Left lung (tissue), 10 donors: ENCODE measurements around the gene UBQLN3. TPM values are rescaled to one million over a fixed set of nuclear protein-coding genes. Genes with fewer than 3 reads are reported as not detected.

ENCODE experiments used
- ATAC-seq: fragments of 200-7000 bp; cut with Tn5 transposase; one replicate; pipeline ENCODE4 v1.9.1; 2020; ENCODE audit warnings: moderate library complexity
- DNase-seq, 4 donors: peaks; one replicate each; pipeline ENCODE4 v3.0.0-alpha.2; 2013 to 2020
- H3K27ac ChIP-seq, 2 donors: fragments of 200-600 bp; sonication (generic) in 1 of 2; one replicate each; pipeline versions ENCODE4 v1.5.0 to v1.8.0; 2020 to 2021
- H3K27me3 ChIP-seq, 2 donors: fragments of 200-600 bp; sonication (generic) in 1 of 2; one replicate each; pipeline versions ENCODE4 v1.5.0 to v1.8.0; 2020 to 2021
- H3K36me3 ChIP-seq, 2 donors: fragments of 200-600 bp; sonication (generic) in 1 of 2; one replicate each; pipeline versions ENCODE4 v1.5.0 to v1.8.0; 2020 to 2021
- H3K4me1 ChIP-seq, 2 donors: fragments of 200-600 bp; one replicate each; pipeline ENCODE4 v1.8.0; 2021
- H3K4me3 ChIP-seq, 2 donors: fragments of 200-600 bp; sonication (generic) in 1 of 2; one replicate each; pipeline versions ENCODE4 v1.5.0 to v1.8.0; 2020 to 2021; ENCODE audit warnings: mild to moderate bottlenecking in 1 of 2
- H3K9me3 ChIP-seq, 2 donors: fragments of 200-600 bp; sonication (generic) in 1 of 2; one replicate each; pipeline versions ENCODE4 v1.5.0 to v1.8.0; 2020 to 2021
- intact Hi-C, 2 donors: fragments of 100-400 bp; cut with DNase I; formaldehyde crosslinking; loops; one replicate each; pipeline versions ENCODE4 v1.11.2 to v1.14.2; 2022
- polyA plus RNA-seq, 6 donors: library from polyadenylated mRNA; unstranded; fragments of 120-200 nt; gene quantifications; one replicate each; pipeline ENCODE4 v1.2.1, GENCODE V29; 2013; ENCODE audit not compliant: insufficient read length in 6 of 6
- total RNA-seq, 2 donors: library from RNA; stranded (reverse); fragmentation: NEBNext Ultra II Directional; extraction: Animal tissue kit (Norgen Biotek cat#: 25700); gene quantifications; one replicate each; pipeline ENCODE4 v1.2.1, GENCODE V29; 2021
- TF ChIP-seq, protein P1 (sequence below), 2 donors: fragments of 200-600 bp; sonication (generic) in 1 of 2; IDR thresholded peaks; one replicate each; pipeline versions ENCODE4 v1.5.0 to v1.8.0; 2021; ENCODE audit warnings: antibody characterized with exemption in 2 of 2
- donor health status: DM: no; HTN: yes; CAD: no.
- donor health status: DM: no; HTN: no; CAD: no.

The UBQLN3 gene
- total and polyA plus RNA-seq, 8 donors, result 0.06 to 0.37 (median 0.23) TPM; not detected in 5

DNA sequence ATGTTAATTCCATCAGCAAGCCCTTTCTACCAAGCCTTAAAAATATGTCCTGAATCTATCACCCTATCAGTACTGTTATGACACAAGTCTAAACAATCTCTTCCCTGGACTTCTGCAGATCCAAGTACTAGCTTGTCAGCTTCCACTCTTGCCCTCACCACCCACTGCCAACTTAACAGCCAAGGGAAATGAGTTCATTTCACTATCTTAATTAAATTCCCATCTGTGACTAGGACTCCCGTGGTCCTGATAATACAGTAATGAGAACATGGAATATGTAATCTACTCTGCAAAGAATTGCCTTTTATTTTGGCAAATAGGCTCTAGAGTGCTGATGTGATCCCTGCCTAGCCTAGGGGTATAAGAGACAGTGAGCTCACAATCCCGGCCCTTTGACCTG is 10.1 kb downstream of the UBQLN3 start:
- DNase-seq (no peak), ATAC-seq (no peak)
- Histone ChIP-seq H3K27ac (no peak overlapping the region), H3K9me3 (no peaks in the 10 kb centered on the region), H3K27me3 (no peaks in the 10 kb centered on the region), H3K4me1 (no peaks in the 10 kb centered on the region), H3K36me3 (no peaks in the 10 kb centered on the region), H3K4me3 (no peak overlapping the region)
- intact Hi-C loops, result no loop called here
- TF ChIP-seq, protein P1, sequence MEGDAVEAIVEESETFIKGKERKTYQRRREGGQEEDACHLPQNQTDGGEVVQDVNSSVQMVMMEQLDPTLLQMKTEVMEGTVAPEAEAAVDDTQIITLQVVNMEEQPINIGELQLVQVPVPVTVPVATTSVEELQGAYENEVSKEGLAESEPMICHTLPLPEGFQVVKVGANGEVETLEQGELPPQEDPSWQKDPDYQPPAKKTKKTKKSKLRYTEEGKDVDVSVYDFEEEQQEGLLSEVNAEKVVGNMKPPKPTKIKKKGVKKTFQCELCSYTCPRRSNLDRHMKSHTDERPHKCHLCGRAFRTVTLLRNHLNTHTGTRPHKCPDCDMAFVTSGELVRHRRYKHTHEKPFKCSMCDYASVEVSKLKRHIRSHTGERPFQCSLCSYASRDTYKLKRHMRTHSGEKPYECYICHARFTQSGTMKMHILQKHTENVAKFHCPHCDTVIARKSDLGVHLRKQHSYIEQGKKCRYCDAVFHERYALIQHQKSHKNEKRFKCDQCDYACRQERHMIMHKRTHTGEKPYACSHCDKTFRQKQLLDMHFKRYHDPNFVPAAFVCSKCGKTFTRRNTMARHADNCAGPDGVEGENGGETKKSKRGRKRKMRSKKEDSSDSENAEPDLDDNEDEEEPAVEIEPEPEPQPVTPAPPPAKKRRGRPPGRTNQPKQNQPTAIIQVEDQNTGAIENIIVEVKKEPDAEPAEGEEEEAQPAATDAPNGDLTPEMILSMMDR (IDR thresholded peaks at IDR 0.05), result no peak

DNA sequence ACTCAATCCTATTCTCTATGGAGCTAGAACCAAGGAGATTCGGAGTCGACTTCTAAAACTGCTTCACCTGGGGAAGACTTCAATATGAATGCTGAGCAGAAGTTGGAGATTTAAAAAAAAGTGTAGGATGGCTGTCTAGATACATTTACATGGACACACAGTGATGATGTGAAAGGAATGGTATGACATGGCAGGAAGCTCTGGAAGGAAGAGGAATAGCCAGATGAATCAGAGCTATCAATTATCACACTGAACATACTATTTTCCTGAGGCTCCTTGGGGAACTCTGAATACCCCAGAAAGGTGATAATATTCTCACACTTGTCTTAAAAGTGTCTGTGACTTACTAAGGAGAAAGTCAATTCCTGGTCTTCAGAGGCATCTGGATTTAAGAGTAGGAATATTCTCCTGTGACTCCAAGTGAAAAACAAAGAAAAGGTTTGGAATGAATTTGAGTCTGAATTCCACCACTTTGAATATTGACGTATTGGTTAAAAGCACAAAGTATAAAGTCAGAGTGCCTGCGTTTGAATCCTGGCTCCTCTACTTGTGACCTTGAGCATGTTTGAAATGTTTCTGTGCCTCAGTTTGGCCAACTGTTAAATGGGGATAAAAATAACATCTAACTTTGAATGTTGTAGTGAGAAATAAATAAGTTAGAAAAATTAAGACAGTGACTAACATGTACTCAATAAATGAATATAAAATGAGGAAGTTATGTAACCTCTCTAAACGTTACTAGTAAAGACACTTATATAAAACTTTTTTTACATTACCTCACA is 20.0 kb downstream of the UBQLN3 start:
- DNase-seq, result no peak
- no peaks in the 10 kb centered on the region for H3K9me3 ChIP-seq
- no peak overlapping the region for H3K4me3 ChIP-seq
- H3K36me3 ChIP-seq, result no peaks in the 10 kb centered on the region
- H3K27ac ChIP-seq, result no peak overlapping the region
- H3K27me3 ChIP-seq, result no peaks in the 10 kb centered on the region
- ATAC-seq, result no peak
- TF ChIP-seq, protein P1 (IDR thresholded peaks at IDR 0.05), result no peak
- intact Hi-C loops, result no loop called here
- no peaks in the 10 kb centered on the region for H3K4me1 ChIP-seq

DNA sequence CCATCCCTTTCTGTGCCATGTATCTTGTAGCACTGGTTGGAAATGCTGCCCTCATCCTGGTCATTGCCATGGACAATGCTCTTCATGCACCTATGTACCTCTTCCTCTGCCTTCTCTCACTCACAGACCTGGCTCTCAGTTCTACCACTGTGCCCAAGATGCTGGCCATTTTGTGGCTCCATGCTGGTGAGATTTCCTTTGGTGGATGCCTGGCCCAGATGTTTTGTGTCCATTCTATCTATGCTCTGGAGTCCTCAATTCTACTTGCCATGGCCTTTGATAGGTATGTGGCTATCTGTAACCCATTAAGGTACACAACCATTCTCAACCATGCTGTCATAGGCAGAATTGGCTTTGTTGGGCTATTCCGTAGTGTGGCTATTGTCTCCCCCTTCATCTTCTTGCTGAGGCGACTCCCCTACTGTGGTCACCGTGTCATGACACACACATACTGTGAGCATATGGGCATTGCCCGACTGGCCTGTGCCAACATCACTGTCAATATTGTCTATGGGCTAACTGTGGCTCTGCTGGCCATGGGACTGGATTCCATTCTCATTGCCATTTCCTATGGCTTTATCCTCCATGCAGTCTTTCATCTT is 20.9 kb downstream of the UBQLN3 start:
- intact Hi-C loops, result no loop called here
- TF ChIP-seq, protein P1 (IDR thresholded peaks at IDR 0.05), result no peak
- no peak for DNase-seq
- Histone ChIP-seq H3K27ac (no peak overlapping the region), H3K9me3 (no peaks in the 10 kb centered on the region), H3K36me3 (no peaks in the 10 kb centered on the region), H3K4me3 (no peak overlapping the region), H3K4me1 (no peaks in the 10 kb centered on the region), H3K27me3 (no peaks in the 10 kb centered on the region)
- ATAC-seq, result no peak

DNA sequence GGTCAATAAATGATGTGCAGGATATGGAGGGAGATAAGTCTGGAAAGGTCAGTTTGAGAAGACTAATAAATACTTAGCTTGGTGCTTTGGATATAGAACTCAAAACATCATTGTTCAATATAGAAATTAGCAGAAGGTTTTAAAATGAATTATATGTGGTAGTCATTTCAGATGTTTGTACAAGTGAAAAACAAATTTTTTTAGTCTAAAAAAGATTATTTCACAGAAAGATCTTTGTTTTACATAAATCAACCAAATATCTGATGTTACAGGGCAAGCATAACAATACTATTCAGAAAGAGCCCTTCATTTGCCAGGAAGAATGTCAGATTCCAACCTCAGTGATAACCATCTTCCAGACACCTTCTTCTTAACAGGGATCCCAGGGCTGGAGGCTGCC is 21.4 kb downstream of the UBQLN3 start, which contains the start of gene OR52D1:
TSS of gene OR52D1 (plus strand) at position 301 of the 400 bp plus-strand sequence. CDS start at position 323, 22 bp downstream.
- TF ChIP-seq, protein P1 (IDR thresholded peaks at IDR 0.05), result no peak
- no peaks in the 10 kb centered on the region for H3K4me1 ChIP-seq
- no peak for ATAC-seq
- H3K9me3 ChIP-seq, result no peaks in the 10 kb centered on the region
- H3K27me3 ChIP-seq, result no peaks in the 10 kb centered on the region
- no peak for DNase-seq
- no peak within 1 kb of the TSS for H3K4me3 ChIP-seq
- H3K36me3 ChIP-seq, result no peaks in the 10 kb centered on the region
- intact Hi-C loops, result no loop called here
- no peak within 1 kb of the TSS for H3K27ac ChIP-seq

DNA sequence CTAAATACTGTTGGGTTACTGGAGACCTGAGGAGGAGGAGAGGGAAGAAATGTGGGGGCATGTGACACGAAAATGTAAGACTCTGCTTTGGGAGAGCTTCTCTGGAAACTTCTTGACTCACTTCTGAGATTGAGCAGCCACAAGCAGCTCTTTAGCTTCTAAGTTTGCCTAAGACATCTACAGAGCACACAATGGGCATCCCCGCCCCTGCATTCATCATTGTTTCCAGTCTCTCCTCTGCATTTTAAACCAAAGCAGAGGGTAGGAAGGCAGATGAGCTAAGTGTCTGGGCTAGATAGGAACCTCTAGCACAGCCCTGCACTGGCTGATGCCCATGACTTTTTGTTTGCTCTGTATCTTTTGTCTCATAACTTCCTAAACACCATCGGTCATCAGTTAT is 23.3 kb downstream of the UBQLN3 start:
- no peaks in the 10 kb centered on the region for H3K36me3 ChIP-seq
- no peaks in the 10 kb centered on the region for H3K9me3 ChIP-seq
- TF ChIP-seq, protein P1 (IDR thresholded peaks at IDR 0.05), result no peak
- H3K27ac ChIP-seq, result no peak overlapping the region
- H3K27me3 ChIP-seq, result no peaks in the 10 kb centered on the region
- DNase-seq (no peak), ATAC-seq (no peak)
- no peak overlapping the region for H3K4me3 ChIP-seq
- intact Hi-C loops, result no loop called here
- H3K4me1 ChIP-seq, result no peaks in the 10 kb centered on the region
